Trophoblast cell (in vitro differentiated cells and primary cell): Measurements from ENCODE around the gene SHISA8.
A peak's percentile ranks its signal among the peaks of the same experiment; 100 is the strongest.

Source experiments
- DNase-seq, 2 donors: peaks; one replicate each; pipeline ENCODE4 v3.0.0-alpha.2; 2016
- H2AFZ ChIP-seq: 2 replicates; pipeline ENCODE4 v1.6.1; 2013; ENCODE audit warnings: low read length, moderate library complexity, mild to moderate bottlenecking; ENCODE audit not compliant: insufficient read depth, poor library complexity
- H2AK5ac ChIP-seq: 2 replicates; pipeline ENCODE4 v1.6.1; 2013; ENCODE audit warnings: mild to moderate bottlenecking, low read length
- H2BK120ac ChIP-seq: 2 replicates; pipeline ENCODE4 v1.6.1; 2013; ENCODE audit warnings: low read length, mild to moderate bottlenecking, moderate library complexity; ENCODE audit not compliant: insufficient read depth, poor library complexity
- H2BK12ac ChIP-seq: 2 replicates; pipeline ENCODE4 v1.6.1; 2013; ENCODE audit warnings: mild to moderate bottlenecking, low read length, moderate library complexity
- H2BK5ac ChIP-seq: 2 replicates; pipeline ENCODE4 v1.6.1; 2013; ENCODE audit warnings: low read length, low read depth, moderate library complexity, mild to moderate bottlenecking; ENCODE audit not compliant: poor library complexity
- H3K14ac ChIP-seq: 2 replicates; pipeline ENCODE4 v1.6.1; 2013; ENCODE audit warnings: mild to moderate bottlenecking, low read length
- H3K18ac ChIP-seq: 2 replicates; pipeline ENCODE4 v1.6.1; 2013; ENCODE audit warnings: mild to moderate bottlenecking, low read length
- H3K23ac ChIP-seq: 2 replicates; pipeline ENCODE4 v1.6.1; 2013; ENCODE audit warnings: low read length
- H3K27ac ChIP-seq: 2 replicates; pipeline ENCODE4 v1.5.1; 2013; ENCODE audit warnings: low read depth, mild to moderate bottlenecking, inconsistent platforms, low read length, moderate library complexity
- H3K27me3 ChIP-seq: 2 replicates; pipeline ENCODE4 v1.6.1; 2013; ENCODE audit warnings: inconsistent platforms, mild to moderate bottlenecking, low read length, moderate library complexity; ENCODE audit not compliant: insufficient read depth
- H3K36me3 ChIP-seq, 2 experiments: 1 replicate in 1 of 2; 2 replicates in 1 of 2; pipeline ENCODE4 v1.6.1; 2013; ENCODE audit warnings: low read length in 2 of 2, mild to moderate bottlenecking in 2 of 2, moderate library complexity in 1 of 2; ENCODE audit not compliant: insufficient read depth in 2 of 2, control insufficient read depth in 1 of 2
- H3K4ac ChIP-seq: 2 replicates; pipeline ENCODE4 v1.6.1; 2013; ENCODE audit warnings: low read depth, mild to moderate bottlenecking, low read length, moderate library complexity
- H3K4me1 ChIP-seq, 2 experiments: 1 replicate in 1 of 2; 2 replicates in 1 of 2; pipeline ENCODE4 v1.6.1; 2013; ENCODE audit warnings: low read length in 2 of 2, mild to moderate bottlenecking in 2 of 2, moderate library complexity in 1 of 2; ENCODE audit not compliant: insufficient read depth in 2 of 2, control insufficient read depth in 1 of 2
- H3K4me2 ChIP-seq: 2 replicates; pipeline ENCODE4 v1.6.1; 2013; ENCODE audit warnings: inconsistent platforms, mild to moderate bottlenecking, low read length, moderate library complexity
- H3K4me3 ChIP-seq: 2 replicates; pipeline ENCODE4 v1.5.1; 2013; ENCODE audit warnings: mild to moderate bottlenecking, low read depth, low read length, inconsistent platforms
- H3K79me1 ChIP-seq: one replicate; pipeline ENCODE4 v1.6.1; 2013; ENCODE audit warnings: low read length
- H3K79me2 ChIP-seq: 2 replicates; pipeline ENCODE4 v1.6.1; 2013; ENCODE audit warnings: low read length, mild to moderate bottlenecking; ENCODE audit not compliant: control insufficient read depth, insufficient read depth, poor library complexity
- H3K9ac ChIP-seq: 2 replicates; pipeline ENCODE4 v1.6.1; 2013; ENCODE audit warnings: mild to moderate bottlenecking, low read length
- H3K9me3 ChIP-seq: 2 replicates; pipeline ENCODE4 v1.6.1; 2013; ENCODE audit warnings: low read depth, mild to moderate bottlenecking, control low read depth, inconsistent platforms, low read length; ENCODE audit not compliant: insufficient read depth
- H4K12ac ChIP-seq: 2 replicates; pipeline ENCODE4 v1.6.1; 2013; ENCODE audit warnings: low read depth, mild to moderate bottlenecking, low read length, moderate library complexity
- H4K8ac ChIP-seq: 2 replicates; pipeline ENCODE4 v1.6.1; 2013; ENCODE audit warnings: low read depth, mild to moderate bottlenecking, low read length, moderate library complexity
- H4K91ac ChIP-seq: one replicate; pipeline ENCODE4 v1.6.1; 2013; ENCODE audit warnings: low read depth, mild to moderate bottlenecking, low read length, moderate library complexity
- WGBS: extraction: QIAGEN DNeasy Blood & Tissue Kit; methylation state at CpG from one replicate; pipeline ENCODE4 v1.1.7; 2013; ENCODE audit warnings: missing lambda C conversion rate; ENCODE audit not compliant: insufficient read length, insufficient coverage; ENCODE audit errors: extremely low coverage; 5-methylcytosine and 5-hydroxymethylcytosine counted together

Gene SHISA8

GRCh38 chr22:41925783-41926460 lies 11.0 kb upstream of the SHISA8 start:
- Histone ChIP-seq H3K4me2 (peak overlapping the region; percentile 67), H2BK5ac (no peak overlapping the region), H3K9ac (no peak overlapping the region), H4K12ac (no peak overlapping the region), H2AK5ac (no peak overlapping the region), H3K27ac (no peak overlapping the region), H3K14ac (no peak overlapping the region), H4K8ac (no peak overlapping the region), H2BK120ac (no peak overlapping the region), H3K79me2 (peaks cover 2% of the 10 kb centered on the region), H3K36me3 (no peaks in the 10 kb centered on the region), H3K79me1 (peaks cover 3% of the 10 kb centered on the region), H3K4me3 (no peak overlapping the region), H4K91ac (no peak overlapping the region), H3K23ac (no peak overlapping the region), H3K18ac (no peak overlapping the region), H3K4ac (no peak overlapping the region), H3K9me3 (peaks cover 2% of the 10 kb centered on the region), H3K27me3 (peaks cover 13% of the 10 kb centered on the region), H3K4me1 (peaks cover 3 to 6% of the 10 kb centered on the region in 2 experiments), H2AFZ (no peak overlapping the region), H2BK12ac (no peak overlapping the region)
- peak; percentile 32 to 71 for DNase-seq
- WGBS, result no CpG with 5 or more reads among the region's 48 CpGs

GRCh38 chr22:41923595-41924276 lies 8.9 kb upstream of the SHISA8 start:
- Histone ChIP-seq H3K36me3 (no peaks in the 10 kb centered on the region), H3K23ac (no peak overlapping the region), H3K79me1 (peaks cover 3% of the 10 kb centered on the region), H3K9me3 (peaks cover 2% of the 10 kb centered on the region), H4K8ac (no peak overlapping the region), H4K12ac (no peak overlapping the region), H3K79me2 (peaks cover 2% of the 10 kb centered on the region), H3K27ac (no peak overlapping the region), H4K91ac (no peak overlapping the region), H3K4me3 (no peak overlapping the region), H3K4me2 (no peak overlapping the region), H2BK120ac (no peak overlapping the region), H2AK5ac (no peak overlapping the region), H2BK5ac (no peak overlapping the region), H3K14ac (no peak overlapping the region), H2BK12ac (no peak overlapping the region), H3K18ac (no peak overlapping the region), H3K4me1 (peaks cover 9 to 13% of the 10 kb centered on the region in 2 experiments), H3K9ac (no peak overlapping the region), H3K27me3 (peaks cover 20% of the 10 kb centered on the region), H2AFZ (no peak overlapping the region), H3K4ac (no peak overlapping the region)
- WGBS, result no CpG with 5 or more reads among the region's 14 CpGs
- no peak for DNase-seq

- peaks cover 3% of the 10 kb centered on the region for H3K79me1 ChIP-seq
- H3K9ac ChIP-seq, result no peak overlapping the region
- H3K27ac ChIP-seq, result no peak overlapping the region
- no peak overlapping the region for H4K91ac ChIP-seq
- H3K4me2 ChIP-seq, result no peak overlapping the region
- no peak overlapping the region for H3K14ac ChIP-seq
- H3K18ac ChIP-seq, result no peak overlapping the region
- H3K27me3 ChIP-seq, result peaks cover 23% of the 10 kb centered on the region
- H3K79me2 ChIP-seq, result peaks cover 2% of the 10 kb centered on the region
- H3K4ac ChIP-seq, result no peak overlapping the region
- no peak overlapping the region for H2BK12ac ChIP-seq
- no peak overlapping the region for H2AK5ac ChIP-seq
- no CpG with 5 or more reads among the region's 4 CpGs for WGBS
- no peak overlapping the region for H4K8ac ChIP-seq
- H3K36me3 ChIP-seq, result no peaks in the 10 kb centered on the region
- H3K4me3 ChIP-seq, result no peak overlapping the region
- peaks cover 9 to 13% of the 10 kb centered on the region in 2 experiments for H3K4me1 ChIP-seq
- H2AFZ ChIP-seq, result no peak overlapping the region
- no peak overlapping the region for H3K23ac ChIP-seq
- no peak overlapping the region for H4K12ac ChIP-seq
- H3K9me3 ChIP-seq, result peaks cover 2% of the 10 kb centered on the region
- H2BK120ac ChIP-seq, result no peak overlapping the region
- DNase-seq, result no peak
- no peak overlapping the region for H2BK5ac ChIP-seq
Observed at GRCh38 chr22:41922940-41923594, 8.2 kb upstream of the SHISA8 start.

- Histone ChIP-seq H4K12ac (no peak overlapping the region), H3K9me3 (peaks cover 2% of the 10 kb centered on the region), H3K14ac (no peak overlapping the region)
Observed at GRCh38 chr22:41922328-41922727, 7.5 kb upstream of the SHISA8 start.

More at GRCh38 chr22:41922328-41922727, 7.5 kb upstream of the SHISA8 start:
- H4K8ac ChIP-seq, result no peak overlapping the region
- H3K27ac ChIP-seq, result no peak overlapping the region
- H2BK12ac ChIP-seq, result no peak overlapping the region
- H3K36me3 ChIP-seq, result no peaks in the 10 kb centered on the region
- no peak overlapping the region for H2BK120ac ChIP-seq
- H3K9ac ChIP-seq, result no peak overlapping the region
- peaks cover 9 to 13% of the 10 kb centered on the region in 2 experiments for H3K4me1 ChIP-seq
- no peak overlapping the region for H4K91ac ChIP-seq
- no peak overlapping the region for H3K4ac ChIP-seq
- no peak overlapping the region for H2AFZ ChIP-seq
- H3K27me3 ChIP-seq, result peaks cover 28% of the 10 kb centered on the region
- no peak overlapping the region for H3K4me2 ChIP-seq
- H3K23ac ChIP-seq, result no peak overlapping the region
- peaks cover 2% of the 10 kb centered on the region for H3K79me2 ChIP-seq
- H3K79me1 ChIP-seq, result peaks cover 3% of the 10 kb centered on the region
- no CpG with 5 or more reads among the region's 5 CpGs for WGBS
- no peak overlapping the region for H2AK5ac ChIP-seq
- H3K4me3 ChIP-seq, result no peak overlapping the region
- DNase-seq, result no peak
- no peak overlapping the region for H3K18ac ChIP-seq
- no peak overlapping the region for H2BK5ac ChIP-seq
